ENCODE measurements around the gene RSAD2. TPM values are rescaled to one million over a fixed set of nuclear protein-coding genes. Genes with fewer than 3 reads are reported as not detected.

RSAD2 gene
- total and polyA plus RNA-seq, 9 of the 15 experiments (the other 6 are each of a cell fraction or from before 2014, with no cell fraction given), result 0.15 to 1.4 (median 0.28) TPM

- CTCF ChIA-PET (ENCODE audit: low intra/inter-chr PET ratio), result no interaction called here
- Histone ChIP-seq H3K27me3 (ENCODE audit: control insufficient read depth in 2 of 2, insufficient read depth in 2 of 2, low read length in 2 of 2) (no peaks in the 10 kb centered on the region), H2AFZ (ENCODE audit: low read depth, low read length) (no peak overlapping the region), H3K9me1 (ENCODE audit: control insufficient read depth, insufficient read depth, low read length) (peaks cover 3% of the 10 kb centered on the region), H3K9me3 (replicated peaks; ENCODE audit: control insufficient read depth, insufficient read depth, low read depth, low read length) (no peaks in the 10 kb centered on the region), H3K79me2 (ENCODE audit: control insufficient read depth, insufficient read depth, low read length) (no peaks in the 10 kb centered on the region), H3K9ac (ENCODE audit: insufficient read depth in 1 of 2, low read depth in 2 of 2, low read length in 2 of 2) (no peak overlapping the region), H3K4me3 (no peak overlapping the region), H3K4me1 (replicated peaks in 1 of 2; ENCODE audit: control insufficient read depth in 2 of 2, insufficient read depth in 2 of 2, low read length in 2 of 2) (peaks cover 4 to 6% of the 10 kb centered on the region in 2 experiments; a peak in 3 of 5 replicates), H4K20me1 (replicated peaks; ENCODE audit: control insufficient read depth, insufficient read depth, low read length) (peaks cover 17% of the 10 kb centered on the region), H3K27ac (ENCODE audit: extremely low read depth, low read depth, low read length) (no peak overlapping the region), H3K36me3 (ENCODE audit: control insufficient read depth, insufficient read depth, low read length) (no peaks in the 10 kb centered on the region), H3K4me2 (ENCODE audit: insufficient read depth, low read length) (no peak overlapping the region)
- DNase-seq (ENCODE audit: extremely low read depth in 1 of 4, low spot score in 3 of 4) (no peak), FAIRE-seq (no peak), ATAC-seq (no peak)
- in situ Hi-C loops (cut with MboI) (no loop called here), intact Hi-C loops (cut with micrococcal nuclease) (no loop called here)
- POLR2A ChIA-PET, result no interaction called here
- TF ChIP-seq ZNF609 (CRISPR knock-in tag; IDR thresholded peaks at IDR 0.05; ENCODE audit: borderline replicate concordance) (no peak), POLR2AphosphoS2 (IDR thresholded peaks at IDR 0.05; ENCODE audit: low read length) (no peak), TFE3 (CRISPR knock-in tag; IDR thresholded peaks at IDR 0.05) (no peak), CREB3 (tag; conservative IDR thresholded peaks at IDR 0.05; ENCODE audit: low read depth) (no peak), SRF (CRISPR knock-in tag; IDR thresholded peaks at IDR 0.05) (no peak), KHSRP (IDR thresholded peaks at IDR 0.05) (no peak), NRF1 (conservative IDR thresholded peaks at IDR 0.05 in 1 of 2, IDR thresholded peaks at IDR 0.05 in 1 of 2) (no peak), ZNF507 (tag; conservative IDR thresholded peaks at IDR 0.05) (no peak), SMARCC2 (IDR thresholded peaks at IDR 0.05; ENCODE audit: low read depth) (no peak)
- WGBS (ENCODE audit: insufficient coverage, low coverage, missing lambda C conversion rate), result 64% methylated on average over 7 of the region's 7 CpGs
- no TSS peak for BruUV-seq (replicated peaks)
Measured at GRCh38 chr2:6924924-6925409, 47.4 kb downstream of the RSAD2 start.
